PC-9 (cell line): ENCODE measurements around the gene SV2C.

Experiments used
- CTCF ChIP-seq: fragments of 200-600 bp; sonication (generic); conservative IDR thresholded peaks from 2 replicates; pipeline ENCODE4 v1.6.1; 2017; ENCODE audit warnings: mixed run types, antibody characterized with exemption, mild to moderate bottlenecking, moderate library complexity
- EZH2 ChIP-seq: fragments of 200-600 bp; sonication (generic); IDR thresholded peaks from 2 replicates; pipeline ENCODE4 v1.8.0; 2017; ENCODE audit warnings: antibody characterized with exemption, low read depth

GRCh38 chr5:76165711-76166374 lies 82.7 kb downstream of the SV2C start:
- TF ChIP-seq CTCF (no peak), EZH2 (no peak)
